Vagina (tissue), 2 donors: ENCODE results near the gene PPTC7.
"Not testable (repeated sequence)": the region's sequence is repeated elsewhere in the genome, so short reads cannot be mapped to it uniquely, and the experiment has no call there.

Source experiments
- CTCF ChIP-seq, 3 experiments: fragments of 450-650 bp in 2 of 3; fragments of 200-600 bp in 1 of 3; sonication (generic) in 1 of 3; IDR thresholded peaks; one replicate each; pipeline ENCODE4 v1.5.1; 2017 to 2019; ENCODE audit warnings: antibody characterized with exemption in 3 of 3, mild to moderate bottlenecking in 2 of 3, moderate library complexity in 2 of 3
- POLR2A ChIP-seq, 2 donors: fragments of 450-650 bp; IDR thresholded peaks; one replicate each; pipeline ENCODE4 v1.6.1; 2017; ENCODE audit warnings: antibody characterized with exemption in 2 of 2, mild to moderate bottlenecking in 2 of 2, moderate library complexity in 2 of 2
- POLR2AphosphoS5 ChIP-seq, 2 donors: sonication (generic); formaldehyde crosslinking; IDR thresholded peaks; one replicate each; pipeline ENCODE4 v1.9.0; 2017; ENCODE audit warnings: antibody characterized with exemption in 2 of 2, mild to moderate bottlenecking in 2 of 2, low read depth in 1 of 2; ENCODE audit not compliant: insufficient read depth in 1 of 2

GRCh38 chr12:110592919-110593318 is 9.8 kb upstream of the PPTC7 start:
- not testable (repeated sequence) for TF ChIP-seq POLR2A (IDR thresholded peaks at IDR 0.05); CTCF (IDR thresholded peaks at IDR 0.05); POLR2AphosphoS5 (IDR thresholded peaks at IDR 0.05; ENCODE audit: insufficient read depth in 1 of 2, low read depth in 1 of 2)
